Liver (tissue), 9 donors: ENCODE data around the gene STK32C. TPM values are rescaled to one million over a fixed set of nuclear protein-coding genes. Genes with fewer than 3 reads are reported as not detected.

Source experiments
- DNase-seq: peaks from one replicate; pipeline ENCODE4 v3.0.0-alpha.2; 2017; ENCODE audit warnings: low spot score
- H3K27ac ChIP-seq, 2 donors: one replicate each; pipeline ENCODE4 v1.7.0; 2013; ENCODE audit warnings: inconsistent platforms in 2 of 2, low read length in 2 of 2, control low read depth in 1 of 2, low read depth in 1 of 2, mild to moderate bottlenecking in 1 of 2
- H3K27me3 ChIP-seq, 4 donors: one replicate each; pipeline versions ENCODE4 v1.6.1 to v1.7.0; 2013; ENCODE audit warnings: low read length in 3 of 4, inconsistent platforms in 1 of 4, mild to moderate bottlenecking in 1 of 4, moderate library complexity in 1 of 4; ENCODE audit not compliant: control insufficient read depth in 4 of 4, insufficient read depth in 4 of 4
- H3K36me3 ChIP-seq, 4 donors: one replicate each; pipeline versions ENCODE4 v1.6.1 to v1.7.0; 2013; ENCODE audit warnings: low read length in 3 of 4, mild to moderate bottlenecking in 3 of 4, low read depth in 1 of 4, moderate library complexity in 1 of 4; ENCODE audit not compliant: control insufficient read depth in 4 of 4, insufficient read depth in 3 of 4
- H3K4me1 ChIP-seq, 4 donors: one replicate each; pipeline versions ENCODE4 v1.6.1 to v1.7.0; 2013; ENCODE audit warnings: low read length in 3 of 4, mild to moderate bottlenecking in 3 of 4, moderate library complexity in 1 of 4; ENCODE audit not compliant: control insufficient read depth in 4 of 4, insufficient read depth in 4 of 4
- H3K4me3 ChIP-seq, 3 donors: one replicate each; pipeline versions ENCODE4 v1.6.1 to v1.7.0; 2013; ENCODE audit warnings: low read length in 3 of 3, control low read depth in 1 of 3, low read depth in 1 of 3, mild to moderate bottlenecking in 1 of 3
- H3K9ac ChIP-seq, 2 donors: one replicate each; pipeline ENCODE4 v1.7.0; 2013; ENCODE audit warnings: low read length in 2 of 2, mild to moderate bottlenecking in 2 of 2, moderate library complexity in 2 of 2, control low read depth in 1 of 2, low read depth in 1 of 2
- H3K9me3 ChIP-seq, 4 donors: one replicate each; pipeline versions ENCODE4 v1.6.1 to v1.7.0; 2013; ENCODE audit warnings: low read length in 3 of 4; ENCODE audit not compliant: control insufficient read depth in 4 of 4
- EGR1 ChIP-seq, 2 donors: IDR thresholded peaks; 2 replicates each; pipeline ENCODE4 v1.6.1; 2016 to 2018; ENCODE audit warnings: antibody characterized with exemption in 2 of 2, low read depth in 2 of 2
- FOXA1 ChIP-seq: IDR thresholded peaks from 2 replicates; pipeline ENCODE4 v1.6.1; 2016; ENCODE audit warnings: antibody characterized with exemption
- FOXA2 ChIP-seq: IDR thresholded peaks from 2 replicates; pipeline ENCODE4 v1.6.1; 2016; ENCODE audit warnings: antibody characterized with exemption
- GABPA ChIP-seq, 2 donors: IDR thresholded peaks in 1 of 2; conservative IDR thresholded peaks in 1 of 2; 2 replicates each; pipeline ENCODE4 v1.6.1; 2016; ENCODE audit warnings: antibody characterized with exemption in 2 of 2, mild to moderate bottlenecking in 1 of 2, moderate library complexity in 1 of 2
- HNF4A ChIP-seq, 2 donors: conservative IDR thresholded peaks; 2 replicates each; pipeline ENCODE4 v1.6.1; 2016; ENCODE audit warnings: antibody characterized with exemption in 2 of 2, mild to moderate bottlenecking in 2 of 2
- HNF4G ChIP-seq: IDR thresholded peaks from 2 replicates; pipeline ENCODE4 v1.6.1; 2016; ENCODE audit warnings: antibody characterized with exemption
- JUND ChIP-seq, 2 donors: IDR thresholded peaks; 2 replicates each; pipeline ENCODE4 v1.6.1; 2016; ENCODE audit warnings: antibody characterized with exemption in 2 of 2
- NR2F2 ChIP-seq: IDR thresholded peaks from 2 replicates; pipeline ENCODE4 v1.6.1; 2016; ENCODE audit warnings: antibody characterized with exemption
- RAD21 ChIP-seq, 2 donors: IDR thresholded peaks; 2 replicates each; pipeline ENCODE4 v1.6.1; 2016; ENCODE audit warnings: antibody characterized with exemption in 2 of 2, mild to moderate bottlenecking in 2 of 2
- RXRA ChIP-seq, 2 donors: IDR thresholded peaks; 2 replicates each; pipeline ENCODE4 v1.6.1; 2017 to 2018; ENCODE audit warnings: antibody characterized with exemption in 2 of 2, mild to moderate bottlenecking in 1 of 2
- SP1 ChIP-seq: IDR thresholded peaks from 2 replicates; pipeline ENCODE4 v1.6.1; 2018; ENCODE audit warnings: antibody characterized with exemption, mild to moderate bottlenecking
- TAF1 ChIP-seq: conservative IDR thresholded peaks from 2 replicates; pipeline ENCODE4 v1.6.1; 2016; ENCODE audit warnings: antibody characterized with exemption, mild to moderate bottlenecking
- YY1 ChIP-seq: IDR thresholded peaks from 2 replicates; pipeline ENCODE4 v1.6.1; 2016; ENCODE audit warnings: antibody characterized with exemption, mild to moderate bottlenecking
- WGBS: extraction: QIAGEN DNeasy Blood & Tissue Kit; methylation state at CpG from one replicate; pipeline ENCODE4 v1.1.7; 2013; 5-methylcytosine and 5-hydroxymethylcytosine counted together
- polyA plus RNA-seq, 2 donors: library from polyadenylated mRNA; stranded (reverse) in 1 of 2; unstranded in 1 of 2; fragments of 200-250 nt in 1 of 2; fragments of >200 nt in 1 of 2; fragmentation: Nextera tagmentation in 1 of 2; extraction: Ambion mirVana in 1 of 2; gene quantifications; one replicate each; pipeline versions ENCODE4 v1.2.1 to v1.2.3, GENCODE V29; 2013 to 2015
- total RNA-seq, 2 donors: library from RNA; depleted of rRNA; stranded (reverse); fragments of >200 nt; gene quantifications; one replicate each; pipeline ENCODE4 v1.2.3, GENCODE V29; 2014
- TF ChIP-seq, protein P1 (sequence below): IDR thresholded peaks from 2 replicates; pipeline ENCODE4 v1.6.1; 2016; ENCODE audit warnings: antibody characterized with exemption
- TF ChIP-seq, protein P2 (sequence below): IDR thresholded peaks from 2 replicates; pipeline ENCODE4 v1.6.1; 2016; ENCODE audit warnings: antibody characterized with exemption
- TF ChIP-seq, protein P3 (sequence below): IDR thresholded peaks from 2 replicates; pipeline ENCODE4 v1.6.1; 2016; ENCODE audit warnings: antibody characterized with exemption, mild to moderate bottlenecking
- TF ChIP-seq, protein P4 (sequence below): fragments of 150-350 bp; IDR thresholded peaks from 2 replicates; pipeline ENCODE4 v1.5.1; 2017; ENCODE audit warnings: improper control_type of control experiment, low read depth, low read length; ENCODE audit not compliant: missing input control
- TF ChIP-seq, protein P5 (sequence below): IDR thresholded peaks from 2 replicates; pipeline ENCODE4 v1.6.1; 2016; ENCODE audit warnings: antibody characterized with exemption
- donor health status: healthy.
- donor health status: healthy.
- donor health status: healthy.
- donor health status: healthy.
- donor health status: healthy.

Gene STK32C
- total and polyA plus RNA-seq, 4 donors: 1.8 to 4.6 (median 2.2) TPM

GRCh38 chr10:132203256-132204077 is 104.3 kb downstream of the STK32C start:
- TF ChIP-seq, protein P1, sequence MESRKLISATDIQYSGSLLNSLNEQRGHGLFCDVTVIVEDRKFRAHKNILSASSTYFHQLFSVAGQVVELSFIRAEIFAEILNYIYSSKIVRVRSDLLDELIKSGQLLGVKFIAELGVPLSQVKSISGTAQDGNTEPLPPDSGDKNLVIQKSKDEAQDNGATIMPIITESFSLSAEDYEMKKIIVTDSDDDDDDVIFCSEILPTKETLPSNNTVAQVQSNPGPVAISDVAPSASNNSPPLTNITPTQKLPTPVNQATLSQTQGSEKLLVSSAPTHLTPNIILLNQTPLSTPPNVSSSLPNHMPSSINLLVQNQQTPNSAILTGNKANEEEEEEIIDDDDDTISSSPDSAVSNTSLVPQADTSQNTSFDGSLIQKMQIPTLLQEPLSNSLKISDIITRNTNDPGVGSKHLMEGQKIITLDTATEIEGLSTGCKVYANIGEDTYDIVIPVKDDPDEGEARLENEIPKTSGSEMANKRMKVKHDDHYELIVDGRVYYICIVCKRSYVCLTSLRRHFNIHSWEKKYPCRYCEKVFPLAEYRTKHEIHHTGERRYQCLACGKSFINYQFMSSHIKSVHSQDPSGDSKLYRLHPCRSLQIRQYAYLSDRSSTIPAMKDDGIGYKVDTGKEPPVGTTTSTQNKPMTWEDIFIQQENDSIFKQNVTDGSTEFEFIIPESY: no peak
- TF ChIP-seq RAD21 (IDR thresholded peaks at IDR 0.05): no peak
- TF ChIP-seq YY1: no peak
- TF ChIP-seq HNF4G: no peak
- TF ChIP-seq TAF1: no peak
- TF ChIP-seq, protein P2, sequence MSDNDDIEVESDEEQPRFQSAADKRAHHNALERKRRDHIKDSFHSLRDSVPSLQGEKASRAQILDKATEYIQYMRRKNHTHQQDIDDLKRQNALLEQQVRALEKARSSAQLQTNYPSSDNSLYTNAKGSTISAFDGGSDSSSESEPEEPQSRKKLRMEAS: no peak
- TF ChIP-seq, protein P3, sequence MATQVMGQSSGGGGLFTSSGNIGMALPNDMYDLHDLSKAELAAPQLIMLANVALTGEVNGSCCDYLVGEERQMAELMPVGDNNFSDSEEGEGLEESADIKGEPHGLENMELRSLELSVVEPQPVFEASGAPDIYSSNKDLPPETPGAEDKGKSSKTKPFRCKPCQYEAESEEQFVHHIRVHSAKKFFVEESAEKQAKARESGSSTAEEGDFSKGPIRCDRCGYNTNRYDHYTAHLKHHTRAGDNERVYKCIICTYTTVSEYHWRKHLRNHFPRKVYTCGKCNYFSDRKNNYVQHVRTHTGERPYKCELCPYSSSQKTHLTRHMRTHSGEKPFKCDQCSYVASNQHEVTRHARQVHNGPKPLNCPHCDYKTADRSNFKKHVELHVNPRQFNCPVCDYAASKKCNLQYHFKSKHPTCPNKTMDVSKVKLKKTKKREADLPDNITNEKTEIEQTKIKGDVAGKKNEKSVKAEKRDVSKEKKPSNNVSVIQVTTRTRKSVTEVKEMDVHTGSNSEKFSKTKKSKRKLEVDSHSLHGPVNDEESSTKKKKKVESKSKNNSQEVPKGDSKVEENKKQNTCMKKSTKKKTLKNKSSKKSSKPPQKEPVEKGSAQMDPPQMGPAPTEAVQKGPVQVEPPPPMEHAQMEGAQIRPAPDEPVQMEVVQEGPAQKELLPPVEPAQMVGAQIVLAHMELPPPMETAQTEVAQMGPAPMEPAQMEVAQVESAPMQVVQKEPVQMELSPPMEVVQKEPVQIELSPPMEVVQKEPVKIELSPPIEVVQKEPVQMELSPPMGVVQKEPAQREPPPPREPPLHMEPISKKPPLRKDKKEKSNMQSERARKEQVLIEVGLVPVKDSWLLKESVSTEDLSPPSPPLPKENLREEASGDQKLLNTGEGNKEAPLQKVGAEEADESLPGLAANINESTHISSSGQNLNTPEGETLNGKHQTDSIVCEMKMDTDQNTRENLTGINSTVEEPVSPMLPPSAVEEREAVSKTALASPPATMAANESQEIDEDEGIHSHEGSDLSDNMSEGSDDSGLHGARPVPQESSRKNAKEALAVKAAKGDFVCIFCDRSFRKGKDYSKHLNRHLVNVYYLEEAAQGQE: no peak
- no peak for TF ChIP-seq EGR1 (IDR thresholded peaks at IDR 0.05; ENCODE audit: low read depth in 2 of 2)
- TF ChIP-seq JUND (IDR thresholded peaks at IDR 0.05): no peak
- no peak for TF ChIP-seq NR2F2
- TF ChIP-seq FOXA2: no peak
- no peak for TF ChIP-seq HNF4A (conservative IDR thresholded peaks at IDR 0.05)
- TF ChIP-seq FOXA1: no peak
- no peak for TF ChIP-seq SP1
- TF ChIP-seq, protein P4, sequence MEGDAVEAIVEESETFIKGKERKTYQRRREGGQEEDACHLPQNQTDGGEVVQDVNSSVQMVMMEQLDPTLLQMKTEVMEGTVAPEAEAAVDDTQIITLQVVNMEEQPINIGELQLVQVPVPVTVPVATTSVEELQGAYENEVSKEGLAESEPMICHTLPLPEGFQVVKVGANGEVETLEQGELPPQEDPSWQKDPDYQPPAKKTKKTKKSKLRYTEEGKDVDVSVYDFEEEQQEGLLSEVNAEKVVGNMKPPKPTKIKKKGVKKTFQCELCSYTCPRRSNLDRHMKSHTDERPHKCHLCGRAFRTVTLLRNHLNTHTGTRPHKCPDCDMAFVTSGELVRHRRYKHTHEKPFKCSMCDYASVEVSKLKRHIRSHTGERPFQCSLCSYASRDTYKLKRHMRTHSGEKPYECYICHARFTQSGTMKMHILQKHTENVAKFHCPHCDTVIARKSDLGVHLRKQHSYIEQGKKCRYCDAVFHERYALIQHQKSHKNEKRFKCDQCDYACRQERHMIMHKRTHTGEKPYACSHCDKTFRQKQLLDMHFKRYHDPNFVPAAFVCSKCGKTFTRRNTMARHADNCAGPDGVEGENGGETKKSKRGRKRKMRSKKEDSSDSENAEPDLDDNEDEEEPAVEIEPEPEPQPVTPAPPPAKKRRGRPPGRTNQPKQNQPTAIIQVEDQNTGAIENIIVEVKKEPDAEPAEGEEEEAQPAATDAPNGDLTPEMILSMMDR: no peak
- no peak for TF ChIP-seq GABPA (IDR thresholded peaks at IDR 0.05 in 1 of 2, conservative IDR thresholded peaks at IDR 0.05 in 1 of 2)
- TF ChIP-seq, protein P5, sequence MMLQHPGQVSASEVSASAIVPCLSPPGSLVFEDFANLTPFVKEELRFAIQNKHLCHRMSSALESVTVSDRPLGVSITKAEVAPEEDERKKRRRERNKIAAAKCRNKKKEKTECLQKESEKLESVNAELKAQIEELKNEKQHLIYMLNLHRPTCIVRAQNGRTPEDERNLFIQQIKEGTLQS: no peak
- no peak for TF ChIP-seq RXRA (IDR thresholded peaks at IDR 0.05)

More at GRCh38 chr10:132203256-132204077, 104.3 kb downstream of the STK32C start:
- no peaks in the 10 kb centered on the region for H3K27me3 ChIP-seq
- H3K9ac ChIP-seq: no peak overlapping the region
- no peaks in the 10 kb centered on the region for H3K4me1 ChIP-seq
- no peaks in the 10 kb centered on the region for H3K36me3 ChIP-seq
- H3K9me3 ChIP-seq: no peaks in the 10 kb centered on the region
- no peak overlapping the region for H3K27ac ChIP-seq
- no peak for DNase-seq
- no peak overlapping the region for H3K4me3 ChIP-seq
- WGBS: 91% methylated on average over 34 of the region's 34 CpGs
